Common myeloid progenitor, CD34-positive (primary cell): Measurements from ENCODE around the gene KCNA3.

Experiments used
- CTCF ChIA-PET: fragments of 350-600 bp; sonication (Branson Sonifier 250); formaldehyde crosslinking; loops from one replicate; lab custom pipeline; 2021; ENCODE audit warnings: antibody characterized with exemption; lab: Charles Lee
- POLR2A ChIA-PET: fragments of 350-600 bp; sonication (Branson Sonifier 250); formaldehyde crosslinking; loops from one replicate; lab custom pipeline; 2021; ENCODE audit warnings: antibody characterized with exemption; lab: Charles Lee
- DNase-seq, 3 donors: peaks; one replicate each; pipeline versions ENCODE4 v3.0.0 to v3.0.0-alpha.2; 2013
- H3K27ac ChIP-seq, 2 experiments: 1 replicate in 1 of 2; 2 replicates in 1 of 2; pipeline ENCODE4 v1.7.0; 2013; ENCODE audit warnings: inconsistent platforms in 2 of 2, low read length in 2 of 2, mild to moderate bottlenecking in 2 of 2, low read depth in 1 of 2, moderate library complexity in 1 of 2; ENCODE audit not compliant: severe bottlenecking in 2 of 2, insufficient read depth in 1 of 2, poor library complexity in 1 of 2
- H3K27me3 ChIP-seq, 5 experiments: replicated peaks in 2 of 5; 1 replicate in 3 of 5; 2 replicates in 2 of 5; pipeline versions ENCODE4 v1.6.1 to v1.7.0; 2013; ENCODE audit warnings: low read length in 4 of 5, mild to moderate bottlenecking in 2 of 5, moderate library complexity in 2 of 5, inconsistent platforms in 1 of 5; ENCODE audit not compliant: insufficient read depth in 5 of 5, control insufficient read depth in 4 of 5
- H3K36me3 ChIP-seq, 4 experiments: 1 replicate in 2 of 4; 2 replicates in 2 of 4; pipeline versions ENCODE4 v1.6.1 to v1.7.0; 2013; ENCODE audit warnings: low read length in 3 of 4, control low read depth in 1 of 4, mild to moderate bottlenecking in 1 of 4; ENCODE audit not compliant: control insufficient read depth in 4 of 4, insufficient read depth in 4 of 4
- H3K4me1 ChIP-seq, 4 experiments: 1 replicate in 3 of 4; 2 replicates in 1 of 4; pipeline versions ENCODE4 v1.6.1 to v1.7.1; 2013; ENCODE audit warnings: low read length in 3 of 4, mild to moderate bottlenecking in 3 of 4, control low read depth in 1 of 4, inconsistent platforms in 1 of 4, moderate library complexity in 1 of 4; ENCODE audit not compliant: control insufficient read depth in 4 of 4, insufficient read depth in 4 of 4; ENCODE audit errors: control extremely low read depth in 1 of 4
- H3K4me3 ChIP-seq, 7 experiments: 1 replicate in 4 of 7; 2 replicates in 3 of 7; pipeline versions ENCODE4 v1.5.1 to v1.7.0; 2013; ENCODE audit warnings: mild to moderate bottlenecking in 7 of 7, low read length in 6 of 7, moderate library complexity in 6 of 7, inconsistent platforms in 2 of 7, low read depth in 2 of 7, control low read depth in 1 of 7; ENCODE audit not compliant: insufficient read depth in 4 of 7, control insufficient read depth in 1 of 7; ENCODE audit errors: extremely low read depth in 1 of 7
- H3K9me3 ChIP-seq, 5 experiments: 1 replicate in 4 of 5; 2 replicates in 1 of 5; pipeline versions ENCODE4 v1.6.1 to v1.7.1; 2013; ENCODE audit warnings: low read length in 4 of 5, mild to moderate bottlenecking in 2 of 5, inconsistent platforms in 1 of 5, low read depth in 1 of 5, moderate library complexity in 1 of 5; ENCODE audit not compliant: control insufficient read depth in 4 of 5, insufficient read depth in 2 of 5; ENCODE audit errors: control extremely low read depth in 1 of 5
- WGBS: methylation state at CpG from one replicate; pipeline ENCODE4 v1.1.5; 2013; ENCODE audit not compliant: insufficient coverage; 5-methylcytosine and 5-hydroxymethylcytosine counted together

The KCNA3 gene

GRCh38 chr1:110710314-110710713 lies 35.6 kb upstream of the KCNA3 start:
- H3K36me3 ChIP-seq, result no peaks in the 10 kb centered on the region
- 100% methylated on average over 1 of the region's 4 CpGs for WGBS
- H3K9me3 ChIP-seq, result no peaks in the 10 kb centered on the region
- no peak overlapping the region for H3K27ac ChIP-seq
- no peak for DNase-seq
- no peaks in the 10 kb centered on the region for H3K4me1 ChIP-seq
- CTCF ChIA-PET, result interaction anchor here (0.7 kb wide), 1 partner anchor 968 kb away, joined by 4 read pairs; no protein-coding TSS in a partner anchor
- POLR2A ChIA-PET, result no interaction called here
- peaks cover 0 to 4% (median 0%) of the 10 kb centered on the region in 5 experiments for H3K27me3 ChIP-seq
- no peak overlapping the region for H3K4me3 ChIP-seq

DNA sequence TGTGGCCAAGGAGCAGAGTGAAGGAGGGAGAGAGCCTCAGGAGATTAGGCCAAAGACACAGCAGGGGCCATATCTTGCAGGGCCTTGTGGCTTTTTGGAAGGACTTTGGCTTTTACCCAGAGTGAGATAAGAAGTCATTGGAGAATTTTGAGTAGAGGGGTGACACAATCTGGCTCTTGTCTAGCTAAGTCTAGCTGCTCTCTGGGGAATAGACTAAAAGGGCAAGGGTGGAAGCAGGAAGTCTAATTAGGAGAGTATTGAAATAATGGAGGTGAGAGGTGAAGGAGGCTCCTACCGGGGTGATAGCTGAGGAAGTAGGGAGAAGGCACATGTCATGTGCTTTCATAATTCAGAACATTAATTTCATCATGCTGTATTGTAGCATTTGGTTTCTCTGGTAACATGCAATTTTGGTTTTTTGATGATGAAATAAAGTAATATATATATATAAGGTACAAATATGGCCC lies 34.3 kb upstream of the KCNA3 start:
- ChIA-PET POLR2A (no interaction called here), CTCF (no interaction called here)
- Histone ChIP-seq H3K27ac (no peak overlapping the region), H3K9me3 (no peaks in the 10 kb centered on the region), H3K4me3 (no peak overlapping the region), H3K4me1 (no peaks in the 10 kb centered on the region), H3K27me3 (peaks cover 0 to 4% (median 0%) of the 10 kb centered on the region in 5 experiments), H3K36me3 (no peaks in the 10 kb centered on the region)
- no CpG with 5 or more reads among the region's 1 CpG for WGBS
- DNase-seq, result peak in 1 of 3 donors; percentile 12

- POLR2A ChIA-PET, result interaction anchor here (0.6 kb wide), 1 partner anchor 41 kb away, joined by 3 read pairs; no protein-coding TSS in a partner anchor
- H3K36me3 ChIP-seq, result no peaks in the 10 kb centered on the region
- H3K27ac ChIP-seq, result no peak overlapping the region
- DNase-seq, result no peak
- peaks cover 0 to 4% (median 0%) of the 10 kb centered on the region in 5 experiments for H3K27me3 ChIP-seq
- no peak overlapping the region for H3K4me3 ChIP-seq
- no peaks in the 10 kb centered on the region for H3K9me3 ChIP-seq
- WGBS, result 95% methylated on average over 2 of the region's 2 CpGs
- no peaks in the 10 kb centered on the region for H3K4me1 ChIP-seq
- CTCF ChIA-PET, result no interaction called here
Measured at GRCh38 chr1:110707232-110707631, 32.5 kb upstream of the KCNA3 start.

DNA sequence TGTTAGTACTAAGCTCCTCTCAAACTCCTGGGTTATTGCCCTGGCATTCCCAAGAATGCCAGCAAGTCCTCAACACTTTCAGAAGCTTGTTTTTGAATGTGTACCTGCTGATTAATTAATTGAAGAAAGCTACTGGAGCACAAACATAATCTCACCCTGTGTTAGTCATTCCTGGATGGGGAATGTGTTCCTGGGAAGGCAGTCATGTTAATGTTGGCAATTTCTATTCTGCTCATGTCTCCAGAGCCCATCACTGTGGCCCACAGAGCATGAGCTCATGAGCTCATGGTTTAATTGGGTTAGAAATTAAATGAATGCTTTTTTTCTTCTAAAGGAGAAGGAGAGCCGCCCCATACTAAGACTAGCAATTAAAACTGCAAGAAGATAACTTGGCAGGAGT lies 31.9 kb upstream of the KCNA3 start:
- no CpG with 5 or more reads among the region's 1 CpG for WGBS
- POLR2A ChIA-PET, result interaction anchor here (0.6 kb wide), 1 partner anchor 41 kb away, joined by 3 read pairs; no protein-coding TSS in a partner anchor
- peaks cover 0 to 4% (median 0%) of the 10 kb centered on the region in 5 experiments for H3K27me3 ChIP-seq

DNA sequence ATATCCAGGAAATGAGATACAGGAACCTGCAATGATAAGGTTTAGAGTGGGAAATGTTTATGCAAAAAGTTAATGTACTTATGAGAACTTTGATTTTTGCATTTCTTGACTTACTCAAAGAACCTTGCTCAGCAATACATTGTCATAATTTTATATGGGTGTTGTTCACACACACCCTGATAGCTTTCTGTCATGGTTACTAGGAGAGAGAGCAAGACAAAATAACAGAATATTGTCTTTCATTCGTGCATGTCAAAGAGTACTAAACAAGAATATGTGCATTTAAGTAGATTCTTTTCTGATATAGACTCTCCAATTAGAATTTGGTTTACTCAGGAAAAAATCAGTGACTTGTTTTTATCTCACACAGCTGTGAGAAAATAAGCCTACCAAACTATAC lies 27.5 kb upstream of the KCNA3 start:
- Histone ChIP-seq H3K27ac (no peak overlapping the region), H3K27me3 (peaks cover 0 to 4% (median 0%) of the 10 kb centered on the region in 5 experiments), H3K9me3 (no peaks in the 10 kb centered on the region), H3K4me3 (no peak overlapping the region), H3K36me3 (no peaks in the 10 kb centered on the region), H3K4me1 (no peaks in the 10 kb centered on the region)
- DNase-seq, result no peak
- CTCF ChIA-PET, result interaction anchor here (0.7 to 0.9 kb wide), 2 partner anchors 9 to 83 kb away, joined by 3 to 4 read pairs; no protein-coding TSS in a partner anchor
- WGBS, result no CpG with 5 or more reads among the region's 1 CpG
- POLR2A ChIA-PET, result no interaction called here

More for the DNA sequence above, 31.9 kb upstream of the KCNA3 start:
- H3K4me1 ChIP-seq, result no peaks in the 10 kb centered on the region
- CTCF ChIA-PET, result interaction anchor here (0.9 kb wide), 2 partner anchors 8 to 90 kb away, joined by 3 read pairs; no protein-coding TSS in a partner anchor
- DNase-seq, result no peak
- no peak overlapping the region for H3K27ac ChIP-seq
- no peak overlapping the region for H3K4me3 ChIP-seq
- H3K9me3 ChIP-seq, result no peaks in the 10 kb centered on the region
- no peaks in the 10 kb centered on the region for H3K36me3 ChIP-seq

DNA sequence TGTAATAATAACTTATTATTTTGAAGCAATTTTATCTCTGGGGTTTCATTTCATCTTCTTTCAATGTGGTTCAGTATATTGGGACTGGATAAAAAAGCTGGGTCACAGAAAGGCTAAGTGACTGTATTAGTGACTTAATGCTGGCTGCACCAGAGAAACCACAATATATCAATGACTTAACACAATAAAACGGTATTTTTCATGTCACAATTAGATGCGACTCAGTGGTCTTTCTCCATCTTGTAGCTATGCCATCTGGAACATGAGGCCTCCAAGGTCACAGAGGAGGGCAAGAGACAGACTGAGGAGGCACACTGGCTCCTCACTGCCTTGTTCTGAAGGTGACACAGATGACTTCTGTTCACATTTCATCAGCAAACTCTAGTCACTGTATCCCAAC lies 26.0 kb upstream of the KCNA3 start:
- Histone ChIP-seq H3K27ac (no peak overlapping the region), H3K9me3 (no peaks in the 10 kb centered on the region), H3K36me3 (no peaks in the 10 kb centered on the region), H3K4me1 (no peaks in the 10 kb centered on the region), H3K4me3 (no peak overlapping the region), H3K27me3 (no peaks in the 10 kb centered on the region)
- ChIA-PET POLR2A (no interaction called here), CTCF (interaction anchor here (0.5 kb wide), 1 partner anchor 975 kb away, joined by 3 read pairs; no protein-coding TSS in a partner anchor)
- DNase-seq, result no peak
- WGBS, result 100% methylated on average over 2 of the region's 2 CpGs

DNA sequence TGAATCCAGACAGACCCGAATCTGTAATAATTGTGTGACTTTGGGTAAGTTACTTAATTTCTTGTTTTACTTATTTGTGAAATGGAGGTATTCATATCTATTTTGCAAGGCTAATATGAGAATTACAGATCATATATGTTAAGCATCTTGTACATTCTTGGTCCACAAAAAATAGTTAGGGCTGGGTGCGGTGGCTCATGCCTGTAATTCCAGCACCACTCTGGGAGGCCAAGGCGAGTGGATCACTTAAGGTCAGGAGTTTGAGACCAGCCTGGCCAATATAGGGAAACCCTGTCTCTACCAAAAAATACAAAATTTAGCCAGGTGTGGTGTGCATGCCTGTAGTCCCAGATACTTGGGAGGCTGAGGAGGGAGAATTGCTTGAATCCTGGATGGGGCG lies 22.9 kb upstream of the KCNA3 start:
- Histone ChIP-seq H3K9me3 (no peaks in the 10 kb centered on the region), H3K36me3 (no peaks in the 10 kb centered on the region), H3K27ac (no peak overlapping the region), H3K4me1 (no peaks in the 10 kb centered on the region), H3K27me3 (peaks cover 0 to 3% (median 0%) of the 10 kb centered on the region in 5 experiments), H3K4me3 (no peak overlapping the region)
- CTCF ChIA-PET, result no interaction called here
- DNase-seq, result no peak
- WGBS, result 100% methylated on average over 3 of the region's 4 CpGs
- POLR2A ChIA-PET, result no interaction called here
